Measurements from ENCODE around the gene NSFL1C.

GRCh38 chr20:1463971-1464570 is 2.6 kb downstream of the NSFL1C start:
- TF ChIP-seq CTCF (IDR thresholded peaks at IDR 0.05; ENCODE audit: borderline replicate concordance, extremely low read depth, low read length, poor library complexity, severe bottlenecking), result no peak
- no peak for TF ChIP-seq EZH2 (IDR thresholded peaks at IDR 0.05; ENCODE audit: borderline replicate concordance, low read depth, low read length, severe bottlenecking)
